ENCODE data around the gene DCLK1. TPM values are rescaled to one million over a fixed set of nuclear protein-coding genes. Genes with fewer than 3 reads are reported as not detected.
A peak's percentile ranks its signal among the peaks of the same experiment; 100 is the strongest.

Gene DCLK1
- total RNA-seq, 1 experiment from 2014 or later: not detected

GRCh38 chr13:35792021-35792420, 339.2 kb downstream of the DCLK1 start:
- CTCF ChIA-PET: no interaction called here
- Mint-ChIP-seq H3K4me1 (ENCODE audit: low read depth, unreplicated experiment) (no peaks in the 10 kb centered on the region), H3K4me3 (ENCODE audit: unreplicated experiment) (no peak overlapping the region), H3K9me3 (ENCODE audit: unreplicated experiment) (no peaks in the 10 kb centered on the region), H3K36me3 (ENCODE audit: insufficient read depth, unreplicated experiment) (no peaks in the 10 kb centered on the region), H3K27ac (ENCODE audit: unreplicated experiment) (no peak overlapping the region), H3K27me3 (ENCODE audit: insufficient read depth, unreplicated experiment) (peaks cover 17% of the 10 kb centered on the region)
- Histone ChIP-seq H3K9me3 (no peaks in the 10 kb centered on the region), H3K4me3 (ENCODE audit: low read depth, low read length) (no peak overlapping the region), H3K27me3 (replicated peaks; ENCODE audit: control insufficient read depth, insufficient read depth, low read length) (no peaks in the 10 kb centered on the region), H3K36me3 (ENCODE audit: control insufficient read depth, insufficient read depth, low read length) (no peaks in the 10 kb centered on the region), H3K4me1 (no peaks in the 10 kb centered on the region)
- BruUV-seq (replicated peaks): no TSS peak
- intact Hi-C loops (cut with micrococcal nuclease; ENCODE audit: unreplicated experiment): no loop called here
- POLR2A ChIA-PET: no interaction called here
- TF ChIP-seq CTCF (IDR thresholded peaks at IDR 0.05; ENCODE audit: insufficient read depth in 1 of 2, low read depth in 1 of 2, low read length in 1 of 2, severe bottlenecking in 1 of 2, unreplicated experiment in 1 of 2): no peak
- no peak for DNase-seq

- no peak for DNase-seq
- Histone ChIP-seq H3K4me3 (ENCODE audit: low read depth, low read length) (no peak overlapping the region), H3K9me3 (no peaks in the 10 kb centered on the region), H3K27me3 (replicated peaks; ENCODE audit: control insufficient read depth, insufficient read depth, low read length) (no peaks in the 10 kb centered on the region), H3K36me3 (ENCODE audit: control insufficient read depth, insufficient read depth, low read length) (no peaks in the 10 kb centered on the region), H3K4me1 (no peaks in the 10 kb centered on the region)
- CTCF ChIA-PET: no interaction called here
- H3K27me3 Mint-ChIP-seq (ENCODE audit: insufficient read depth, unreplicated experiment): peaks cover 17% of the 10 kb centered on the region
- no peak overlapping the region for H3K4me3 Mint-ChIP-seq (ENCODE audit: unreplicated experiment)
- no peaks in the 10 kb centered on the region for H3K4me1 Mint-ChIP-seq (ENCODE audit: low read depth, unreplicated experiment)
- no peaks in the 10 kb centered on the region for H3K9me3 Mint-ChIP-seq (ENCODE audit: unreplicated experiment)
- no TSS peak for BruUV-seq (replicated peaks)
- POLR2A ChIA-PET: no interaction called here
- TF ChIP-seq CTCF (IDR thresholded peaks at IDR 0.05; ENCODE audit: insufficient read depth in 1 of 2, low read depth in 1 of 2, low read length in 1 of 2, severe bottlenecking in 1 of 2, unreplicated experiment in 1 of 2): no peak
- intact Hi-C loops (cut with micrococcal nuclease; ENCODE audit: unreplicated experiment): no loop called here
- no peak overlapping the region for H3K27ac Mint-ChIP-seq (ENCODE audit: unreplicated experiment)
- H3K36me3 Mint-ChIP-seq (ENCODE audit: insufficient read depth, unreplicated experiment): no peaks in the 10 kb centered on the region
Measured at GRCh38 chr13:35791184-35791851, 339.9 kb downstream of the DCLK1 start.

GRCh38 chr13:35789335-35790165, 341.6 kb downstream of the DCLK1 start:
- Histone ChIP-seq H3K4me1 (no peaks in the 10 kb centered on the region), H3K36me3 (ENCODE audit: control insufficient read depth, insufficient read depth, low read length) (no peaks in the 10 kb centered on the region), H3K4me3 (ENCODE audit: low read depth, low read length) (no peak overlapping the region), H3K27me3 (replicated peaks; ENCODE audit: control insufficient read depth, insufficient read depth, low read length) (no peaks in the 10 kb centered on the region), H3K9me3 (no peaks in the 10 kb centered on the region)
- Mint-ChIP-seq H3K4me3 (ENCODE audit: unreplicated experiment) (no peak overlapping the region), H3K4me1 (ENCODE audit: low read depth, unreplicated experiment) (no peaks in the 10 kb centered on the region), H3K27me3 (ENCODE audit: insufficient read depth, unreplicated experiment) (peaks cover 12% of the 10 kb centered on the region), H3K36me3 (ENCODE audit: insufficient read depth, unreplicated experiment) (no peaks in the 10 kb centered on the region), H3K9me3 (ENCODE audit: unreplicated experiment) (no peaks in the 10 kb centered on the region), H3K27ac (ENCODE audit: unreplicated experiment) (no peak overlapping the region)
- peak in 1 of 2 experiments; percentile 9 for DNase-seq
- POLR2A ChIA-PET: no interaction called here
- CTCF ChIA-PET: interaction anchor here (0.5 to 1.5 kb wide), 10 partner anchors 9 to 293 kb away, joined by 3 to 8 read pairs (median 3); no protein-coding TSS in a partner anchor
- TF ChIP-seq CTCF (IDR thresholded peaks at IDR 0.05; ENCODE audit: insufficient read depth in 1 of 2, low read depth in 1 of 2, low read length in 1 of 2, severe bottlenecking in 1 of 2, unreplicated experiment in 1 of 2): peak; percentile 31 to 53
- intact Hi-C loops (cut with micrococcal nuclease; ENCODE audit: unreplicated experiment): loop anchor here (1.0 kb wide), 2 partner anchors 68 to 159 kb away; no protein-coding TSS in a partner anchor
- BruUV-seq (replicated peaks): no TSS peak
